HG03139 (cell line): ENCODE results near the gene IGF2BP1.
"Not testable (repeated sequence)": the region's sequence is repeated elsewhere in the genome, so short reads cannot be mapped to it uniquely, and the experiment has no call there.

Experiments
- ATAC-seq: cut with Tn5 transposase; IDR thresholded peaks from one replicate; pipeline ENCODE4 v1.9.1; 2021; ENCODE audit not compliant: unreplicated experiment

The IGF2BP1 gene

GRCh38 chr17:49050611-49051010, 53.4 kb downstream of the IGF2BP1 start:
- ATAC-seq: no peak

- no peak for ATAC-seq
Observed at GRCh38 chr17:49051269-49051668, 54.1 kb downstream of the IGF2BP1 start.

DNA sequence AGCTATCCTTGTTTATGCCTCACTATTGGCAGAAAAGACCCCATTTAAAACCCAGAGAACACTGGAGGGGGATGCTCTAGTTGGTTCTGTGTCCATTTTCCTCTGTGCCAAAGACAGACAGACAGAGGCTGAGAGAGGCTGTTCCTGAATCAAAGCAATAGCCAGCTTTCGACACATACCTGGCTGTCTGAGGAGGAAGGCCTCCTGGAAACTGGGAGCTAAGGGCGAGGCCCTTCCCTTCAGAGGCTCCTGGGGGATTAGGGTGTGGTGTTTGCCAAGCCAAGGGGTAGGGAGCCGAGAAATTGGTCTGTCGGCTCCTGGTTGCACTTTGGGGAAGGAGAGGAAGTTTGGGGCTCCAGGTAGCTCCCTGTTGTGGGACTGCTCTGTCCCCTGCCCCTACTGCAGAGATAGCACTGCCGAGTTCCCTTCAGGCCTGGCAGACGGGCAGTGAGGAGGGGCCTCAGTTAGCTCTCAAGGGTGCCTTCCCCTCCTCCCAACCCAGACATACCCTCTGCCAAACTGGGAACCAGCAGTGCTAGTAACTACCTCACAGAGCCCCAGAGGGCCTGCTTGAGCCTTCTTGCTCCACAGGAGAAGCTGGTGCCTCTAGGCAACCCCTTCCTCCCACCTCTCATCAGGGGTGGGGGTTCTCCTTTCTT, 56.1 kb downstream of the IGF2BP1 start:
- ATAC-seq: no peak

DNA sequence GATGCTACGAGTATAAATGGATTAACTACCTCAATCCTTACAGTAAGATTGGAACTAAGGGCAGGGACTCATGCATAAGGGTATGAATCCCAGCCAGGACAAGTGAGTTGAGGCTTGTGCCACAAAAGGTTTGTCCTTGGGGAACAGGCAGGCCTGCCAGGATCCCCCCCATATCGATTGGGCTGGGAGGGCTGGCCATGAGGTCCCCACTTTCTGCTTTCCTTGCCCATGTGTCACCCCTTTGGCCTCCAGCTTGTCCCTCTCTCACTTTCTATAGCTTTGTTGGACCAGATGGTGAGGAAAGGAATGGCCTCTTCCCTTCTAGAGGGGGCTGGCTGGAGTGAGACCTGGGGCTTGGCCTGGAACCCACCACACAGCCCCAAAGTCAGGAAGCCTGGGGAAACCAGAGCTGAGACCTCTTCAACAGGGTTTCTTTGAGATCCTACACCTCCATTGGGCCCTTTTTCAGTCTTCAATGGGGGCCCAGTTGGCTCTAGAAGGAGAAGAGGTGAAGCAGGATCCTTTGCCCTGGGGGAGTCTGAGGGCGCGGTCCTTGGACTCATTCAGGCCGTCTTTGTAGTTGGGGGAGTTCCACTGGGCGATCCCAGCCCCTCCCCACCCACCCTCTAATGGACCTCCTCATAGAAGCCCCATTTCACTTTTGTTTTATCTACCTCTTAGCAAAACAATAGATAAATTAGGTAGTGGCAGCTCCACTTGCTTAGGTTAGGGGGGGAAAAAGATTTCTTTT, 57.3 kb downstream of the IGF2BP1 start:
- ATAC-seq: no peak

DNA sequence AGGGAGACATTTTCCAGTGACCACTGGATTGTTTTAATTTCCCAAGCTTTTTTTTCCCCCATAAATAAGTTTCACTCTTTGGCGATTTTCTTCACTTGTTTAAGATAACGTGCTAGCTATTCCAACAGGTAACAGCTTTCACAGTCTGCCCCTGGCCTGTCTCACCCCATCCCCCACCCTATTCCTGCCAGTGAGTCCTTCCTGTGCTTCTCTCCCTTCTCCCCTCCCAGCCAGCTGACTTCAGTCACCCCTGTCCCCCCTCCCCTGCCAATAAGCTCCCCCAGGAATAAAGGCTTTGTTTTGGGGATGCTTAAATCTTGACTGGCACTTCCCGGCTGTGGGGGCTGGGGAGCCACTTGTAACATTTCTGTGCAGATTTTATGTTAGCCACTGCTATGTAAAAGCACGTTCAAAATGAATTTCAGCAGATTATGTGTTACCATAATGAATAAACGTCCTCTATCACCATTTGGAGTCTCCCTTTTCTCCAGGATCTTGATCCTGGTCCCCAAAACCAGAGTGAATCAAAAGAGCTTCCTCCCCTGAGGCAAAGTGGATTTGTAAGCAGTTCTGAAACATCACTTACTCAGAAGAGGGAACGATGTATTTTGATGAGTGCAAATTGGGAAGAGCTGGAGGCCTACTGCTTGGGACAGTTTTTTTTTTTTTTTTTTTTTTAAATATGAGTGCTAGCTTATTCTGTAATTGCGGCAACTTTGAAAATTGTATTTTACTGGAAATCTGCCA, 58.2 kb downstream of the IGF2BP1 start:
- ATAC-seq: no peak

DNA sequence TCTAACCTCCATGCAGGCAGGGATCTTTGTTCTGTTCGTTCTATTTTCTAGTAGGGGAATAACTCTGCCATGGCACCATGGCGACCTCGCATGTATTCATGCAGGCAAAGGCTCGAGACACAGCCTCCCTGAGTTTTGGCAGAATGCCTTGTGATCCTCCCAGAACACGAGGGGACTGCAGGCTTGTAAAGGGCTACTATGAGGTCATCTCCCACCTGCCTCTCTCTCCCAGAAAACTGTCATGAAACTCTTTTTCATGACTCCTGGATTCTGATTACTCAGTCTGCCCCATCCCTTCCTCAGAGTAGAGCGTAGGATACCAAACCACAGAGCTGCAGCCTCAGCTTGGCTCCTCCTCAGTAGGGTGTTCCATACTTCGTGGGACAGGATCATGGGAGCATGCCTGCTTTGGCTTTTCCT, 64.3 kb downstream of the IGF2BP1 start:
- no peak for ATAC-seq

GRCh38 chr17:49063652-49064051, 66.5 kb downstream of the IGF2BP1 start:
- no peak for ATAC-seq

DNA sequence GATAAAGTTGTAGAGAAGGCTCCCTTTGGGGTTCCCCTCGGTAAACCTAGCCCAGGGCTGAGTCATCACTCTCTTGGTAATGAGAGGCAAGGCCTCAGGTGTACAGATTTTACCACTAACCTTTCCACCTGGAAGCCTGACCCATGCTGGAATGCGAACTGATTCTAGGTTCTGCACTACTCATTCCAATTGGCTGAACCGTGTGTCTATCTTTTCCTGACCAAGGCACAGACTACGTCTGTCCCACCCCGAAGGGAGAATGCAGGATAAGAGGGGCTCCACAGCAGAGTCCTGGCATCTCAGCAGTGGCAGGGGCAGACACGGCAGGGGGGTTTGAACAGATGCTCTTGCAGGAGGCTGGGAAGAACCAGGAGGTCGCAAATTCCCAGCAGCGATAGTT, 70.0 kb downstream of the IGF2BP1 start:
- no peak for ATAC-seq

- no peak for ATAC-seq
Observed at GRCh38 chr17:49069585-49070273, 72.5 kb downstream of the IGF2BP1 start.

DNA sequence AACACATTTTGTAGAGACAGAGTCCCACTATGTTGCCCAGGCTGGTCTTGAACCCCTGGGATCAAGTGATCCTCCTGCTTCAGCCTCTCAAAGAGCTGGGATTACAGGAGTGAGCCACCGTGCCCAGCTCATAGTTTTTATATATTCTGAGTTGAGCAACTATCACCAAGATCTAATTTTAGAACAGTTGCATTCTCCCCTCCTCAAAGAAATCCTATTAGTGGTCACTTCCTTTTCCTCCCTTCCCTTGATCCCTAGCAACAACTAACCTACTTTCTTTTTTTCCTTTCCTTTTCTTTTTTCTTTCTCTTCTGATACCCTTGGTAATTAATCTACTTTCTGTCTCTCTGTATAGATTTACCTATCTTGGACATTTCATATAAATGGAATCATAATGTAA, 73.9 kb downstream of the IGF2BP1 start:
- no peak for ATAC-seq

- no peak for ATAC-seq
Observed at GRCh38 chr17:49074851-49075540, 77.8 kb downstream of the IGF2BP1 start.

GRCh38 chr17:49076573-49077384, 79.6 kb downstream of the IGF2BP1 start:
- no peak for ATAC-seq

DNA sequence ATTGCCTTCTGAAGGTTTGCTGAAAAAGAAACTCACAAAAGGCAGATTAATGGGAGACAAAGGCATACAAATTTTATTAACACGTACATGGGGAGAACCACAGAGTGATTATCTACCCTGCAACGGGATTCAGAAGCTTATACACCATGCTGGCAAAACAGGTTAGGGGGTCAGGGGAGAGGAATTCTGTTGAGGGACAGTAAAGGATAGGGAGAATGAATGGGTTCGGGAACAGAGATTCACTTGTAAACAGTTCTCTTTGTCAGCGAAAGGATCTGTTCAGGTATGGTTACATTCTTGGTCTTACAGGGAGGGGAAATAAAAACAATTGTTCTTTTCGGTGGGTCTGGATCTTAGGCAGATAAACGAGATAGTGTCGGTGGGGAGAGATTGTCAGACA, 81.1 kb downstream of the IGF2BP1 start:
- ATAC-seq: no peak

DNA sequence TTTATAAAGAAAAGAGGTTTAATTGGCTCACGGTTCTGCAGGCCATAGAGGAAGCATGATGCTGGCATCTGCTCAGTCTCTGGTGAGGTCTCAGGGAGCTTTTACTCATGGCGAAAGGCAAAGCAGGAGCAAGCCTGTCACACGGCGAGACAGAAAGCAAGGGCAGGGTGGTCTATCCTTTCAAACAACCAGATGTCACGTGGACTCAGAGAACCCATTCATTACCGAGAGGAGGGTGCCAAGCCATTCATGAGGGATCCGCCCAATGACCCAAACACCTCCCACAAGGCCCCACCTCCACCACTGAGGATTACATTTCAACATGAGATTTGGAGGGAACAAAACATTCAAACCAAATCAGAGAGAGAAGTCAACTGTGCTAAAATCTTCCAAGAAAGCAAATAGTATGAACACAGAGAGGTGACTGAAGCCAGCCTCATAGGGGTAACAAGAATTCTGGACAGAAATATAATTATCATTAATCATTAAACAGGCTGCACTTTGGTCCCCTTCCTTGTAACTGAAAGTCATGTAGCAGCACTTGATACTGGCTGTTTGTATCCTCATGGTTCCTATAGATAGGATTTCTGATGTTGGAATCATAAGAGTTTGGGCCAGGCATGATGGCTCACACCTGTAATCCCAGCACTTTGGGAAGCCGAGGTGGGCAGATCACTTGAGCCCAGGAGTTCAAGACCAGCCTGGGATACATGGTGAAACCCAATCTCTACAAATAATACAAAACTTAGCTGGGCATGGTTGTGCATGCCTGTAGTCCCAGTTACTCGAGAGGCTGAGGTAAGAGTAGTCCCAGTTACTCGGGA, 82.9 kb downstream of the IGF2BP1 start:
- ATAC-seq: no peak

DNA sequence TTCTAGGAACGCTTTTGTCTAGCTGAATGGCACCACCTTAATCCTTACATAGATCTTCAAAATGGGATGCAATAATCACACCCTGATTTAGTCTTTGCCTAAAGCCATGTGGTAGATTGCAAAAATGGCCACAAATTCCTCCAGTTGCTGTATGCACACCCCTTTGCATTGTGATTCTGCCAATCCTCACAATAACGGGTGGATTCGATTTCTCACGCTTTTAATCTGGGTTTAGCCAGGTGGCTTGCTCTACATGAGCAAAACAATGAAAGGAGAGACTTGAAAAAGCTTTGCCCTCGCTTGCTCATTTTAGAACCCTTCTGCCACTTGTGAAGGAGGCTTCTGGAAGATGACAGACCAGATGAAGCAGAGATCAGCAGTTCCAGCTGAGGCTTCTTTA, 85.0 kb downstream of the IGF2BP1 start:
- no peak for ATAC-seq

GRCh38 chr17:49085046-49085445, 87.9 kb downstream of the IGF2BP1 start:
- not testable (repeated sequence) for ATAC-seq

DNA sequence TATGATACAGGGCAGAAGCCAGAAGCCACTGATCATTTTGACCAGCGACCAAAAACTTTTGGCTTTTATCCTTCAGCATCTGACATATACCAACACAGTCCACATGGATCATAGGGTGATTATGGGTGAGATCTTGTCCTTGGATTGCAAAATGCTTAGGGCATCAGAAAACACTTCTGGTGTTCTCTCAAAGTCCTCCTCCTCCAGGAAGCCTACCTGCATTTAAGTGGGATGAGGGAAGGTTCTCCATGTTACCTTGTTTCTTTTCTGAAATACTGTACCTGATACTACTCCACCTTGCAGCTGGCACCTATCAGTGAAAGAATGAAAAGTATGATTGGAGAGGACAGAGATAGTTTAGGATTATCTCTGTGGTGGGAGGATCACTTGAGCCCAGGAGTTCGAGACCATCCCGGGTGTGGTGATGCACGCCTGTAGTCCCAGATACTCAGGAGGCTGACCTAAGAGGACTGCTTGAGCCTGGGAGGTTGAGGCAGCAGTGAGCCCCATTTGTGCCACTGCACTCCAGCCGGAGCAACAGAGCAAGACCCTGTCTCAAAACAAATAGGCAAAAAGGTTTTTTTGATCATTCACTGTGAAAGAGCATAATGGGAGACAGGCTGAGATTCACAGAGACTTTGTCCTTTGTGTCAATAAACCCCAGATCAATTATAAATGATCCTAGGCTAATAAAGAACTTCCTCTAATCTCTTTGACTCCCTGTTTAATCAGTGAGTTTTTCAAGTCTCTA, 88.6 kb downstream of the IGF2BP1 start:
- no peak for ATAC-seq

DNA sequence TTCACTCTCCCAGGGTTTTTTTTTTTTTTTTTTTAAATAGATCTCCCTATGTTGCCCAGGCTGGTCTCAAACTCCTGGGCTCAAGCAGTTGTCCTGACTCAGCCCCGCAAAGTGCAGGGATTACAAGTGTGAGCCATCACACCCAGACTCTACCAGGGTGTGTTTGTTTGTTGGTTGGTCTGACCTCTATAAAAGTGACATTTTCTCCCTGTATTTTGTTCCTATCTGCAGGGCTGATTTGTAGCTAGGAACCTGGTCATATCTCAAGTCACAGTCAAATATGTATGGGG, 89.1 kb downstream of the IGF2BP1 start:
- ATAC-seq: no peak

GRCh38 chr17:49086649-49087048, 89.5 kb downstream of the IGF2BP1 start:
- no peak for ATAC-seq
